ENCODE measurements around the gene KCNT1. TPM values are rescaled to one million over a fixed set of nuclear protein-coding genes. Genes with fewer than 3 reads are reported as not detected.

Gene KCNT1
- total RNA-seq, 1 donor from 2014 or later, result 2.7 TPM

DNA sequence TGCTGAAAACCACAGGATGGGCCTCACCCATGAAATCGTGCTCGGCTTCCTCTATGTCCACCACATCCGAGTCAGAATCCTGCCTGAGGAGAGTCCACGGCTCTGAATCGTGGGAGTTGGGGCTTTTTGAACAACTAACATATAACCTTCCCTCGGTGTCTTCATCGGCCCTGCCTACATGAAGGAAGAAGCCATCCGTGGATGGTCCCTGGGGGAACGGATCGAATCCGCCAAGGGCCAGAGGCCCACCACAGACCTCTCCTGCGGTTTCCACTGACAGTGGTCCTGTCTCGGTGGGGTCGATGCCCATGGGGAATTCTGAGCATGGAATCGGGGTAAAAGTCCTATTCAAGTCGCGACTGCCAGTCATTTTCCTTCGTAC, 120.4 kb downstream of the KCNT1 start:
- DNase-seq, result no peak

DNA sequence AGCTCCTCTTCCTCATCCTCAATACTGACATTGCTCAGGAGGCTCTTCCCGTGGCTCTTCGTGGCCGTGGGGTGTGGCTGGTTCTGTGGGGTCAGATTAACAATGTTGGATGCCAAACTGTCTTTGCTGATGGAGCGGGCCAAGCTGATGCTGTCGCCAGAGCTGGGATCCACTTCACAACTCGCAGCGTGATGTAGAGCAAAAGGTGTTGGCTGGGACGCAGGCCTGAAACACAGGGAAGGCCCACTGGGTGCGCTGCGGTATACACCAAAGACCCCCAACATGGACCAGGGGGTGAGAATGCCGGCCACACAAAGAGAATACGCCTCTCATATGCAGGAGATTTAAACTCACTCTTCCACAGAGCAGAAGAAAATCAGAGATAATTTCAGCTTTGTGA, 121.1 kb downstream of the KCNT1 start:
- no peak for DNase-seq

DNA sequence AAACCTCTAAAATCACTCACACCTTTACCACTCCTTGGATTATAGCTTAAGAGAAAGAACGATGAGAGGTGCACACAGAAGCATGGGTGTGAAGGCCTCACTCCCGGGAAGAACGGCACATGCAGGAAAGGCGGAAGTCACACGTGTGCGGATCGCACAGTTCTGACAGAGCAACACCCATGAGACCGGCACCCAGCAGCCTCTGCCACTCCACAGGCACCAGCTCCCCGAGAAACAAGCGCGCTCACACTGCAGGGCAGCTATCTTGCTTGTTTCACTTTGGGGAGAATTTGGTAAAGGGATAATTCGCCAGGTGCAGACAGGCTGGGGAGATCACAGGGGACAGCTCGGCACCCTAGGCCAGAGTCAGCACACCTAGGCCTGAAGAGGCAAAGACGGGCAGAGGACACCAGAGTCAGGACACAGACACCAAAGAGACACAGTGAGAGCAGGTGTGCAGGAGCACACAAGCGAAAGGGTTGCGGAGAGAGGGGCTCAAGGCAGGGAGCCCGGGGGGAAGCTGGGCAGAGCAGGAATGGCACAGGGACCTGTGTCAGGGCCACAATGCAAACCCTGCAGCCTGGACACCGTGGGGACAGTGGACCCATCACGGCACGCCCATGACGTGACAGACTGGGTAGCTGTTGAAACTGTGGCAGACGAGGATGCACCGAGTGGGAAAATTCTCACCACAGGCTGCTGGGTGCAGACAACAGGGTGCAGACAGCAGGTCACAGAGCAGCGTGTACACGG, 123.6 kb downstream of the KCNT1 start:
- DNase-seq, result no peak

DNA sequence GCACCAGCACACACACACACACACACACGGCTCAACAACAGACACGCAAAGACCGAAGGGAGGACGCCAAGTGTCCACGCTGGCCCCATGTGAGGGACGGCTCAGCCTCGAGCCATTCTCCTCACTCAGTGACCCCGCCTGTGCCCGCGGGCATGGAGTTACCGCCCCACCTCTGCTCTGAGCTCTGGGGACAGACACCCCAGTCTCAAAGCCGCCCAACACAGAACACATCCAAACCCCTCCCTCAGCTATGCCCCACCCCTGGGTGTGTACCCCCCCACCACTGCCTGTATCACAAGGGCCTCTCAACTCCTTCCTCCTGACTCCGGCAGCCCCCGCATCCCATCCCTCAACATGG, 124.2 kb downstream of the KCNT1 start:
- no peak for DNase-seq

DNA sequence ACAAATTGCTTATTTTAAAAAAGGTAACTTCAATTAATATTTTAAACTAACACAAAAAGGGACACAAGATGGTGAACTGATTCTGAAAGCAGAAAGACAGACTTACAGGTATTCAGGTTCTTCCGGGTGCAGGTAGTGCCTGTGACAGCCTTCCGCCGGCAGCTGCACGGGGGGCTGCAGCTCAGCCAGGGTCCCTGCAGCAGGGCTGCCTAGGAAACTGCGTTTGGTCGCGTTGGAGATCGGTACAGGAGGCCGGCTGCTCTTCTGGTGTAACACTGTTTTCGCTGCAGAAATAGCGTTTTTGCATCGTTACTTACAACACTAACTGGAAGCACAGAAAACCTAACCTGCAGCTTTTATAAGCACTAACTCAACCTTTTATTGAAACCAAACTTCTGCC, 125.3 kb downstream of the KCNT1 start:
- no peak for DNase-seq

DNA sequence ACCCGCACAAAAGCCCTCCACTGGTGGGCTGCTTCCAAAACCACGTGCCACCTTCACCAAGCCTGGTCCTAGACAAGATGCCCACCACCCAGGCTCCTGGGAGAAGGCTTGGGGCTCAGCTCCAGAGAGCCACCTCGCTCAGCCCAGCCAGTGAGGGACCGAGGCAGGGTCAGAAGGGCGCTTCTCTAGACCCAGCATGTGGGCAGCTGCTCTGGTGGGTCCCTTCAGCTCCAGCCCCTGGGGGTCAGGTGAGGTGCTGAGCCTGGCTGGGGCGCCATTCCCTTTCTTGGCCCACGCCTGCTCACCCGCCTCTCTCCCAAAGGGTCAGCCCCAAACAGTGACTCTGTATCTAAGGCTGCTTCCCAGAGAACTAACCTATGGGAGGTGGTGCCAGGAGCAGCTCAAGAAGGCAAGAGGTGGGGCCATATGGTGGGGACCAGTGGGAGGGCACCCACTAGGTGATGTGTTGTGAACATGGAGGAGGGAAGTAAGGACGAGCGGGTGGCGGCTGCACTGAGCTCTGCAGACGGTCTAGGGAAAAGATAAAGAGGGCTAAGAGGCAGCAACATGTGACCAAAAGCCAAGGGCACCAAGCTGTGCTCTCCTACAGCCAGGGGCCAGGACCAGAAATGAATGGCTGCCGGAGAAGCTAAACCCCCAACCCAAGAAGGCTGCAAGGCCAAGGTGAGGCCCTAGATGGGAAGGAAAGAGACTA, 126.0 kb downstream of the KCNT1 start:
- DNase-seq, result no peak

DNA sequence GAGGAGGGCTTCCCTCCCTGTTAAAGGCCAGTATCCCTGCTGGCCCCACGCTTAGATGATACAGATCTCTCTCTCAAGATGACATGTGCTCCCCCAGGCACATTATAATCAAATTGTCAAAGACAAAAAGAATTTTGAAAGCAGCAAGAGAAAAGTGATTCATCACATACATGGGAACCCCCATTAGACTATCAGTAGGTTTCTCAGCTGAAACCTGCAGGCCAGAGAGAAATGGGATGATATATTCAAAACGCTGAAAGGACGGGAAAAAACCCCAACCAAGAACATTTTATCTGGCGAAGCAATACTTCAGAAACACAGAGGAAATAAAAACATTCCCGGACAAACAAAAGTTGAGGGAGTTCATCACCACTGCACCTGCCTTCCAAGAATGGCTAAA, 126.7 kb downstream of the KCNT1 start:
- DNase-seq, result no peak

DNA sequence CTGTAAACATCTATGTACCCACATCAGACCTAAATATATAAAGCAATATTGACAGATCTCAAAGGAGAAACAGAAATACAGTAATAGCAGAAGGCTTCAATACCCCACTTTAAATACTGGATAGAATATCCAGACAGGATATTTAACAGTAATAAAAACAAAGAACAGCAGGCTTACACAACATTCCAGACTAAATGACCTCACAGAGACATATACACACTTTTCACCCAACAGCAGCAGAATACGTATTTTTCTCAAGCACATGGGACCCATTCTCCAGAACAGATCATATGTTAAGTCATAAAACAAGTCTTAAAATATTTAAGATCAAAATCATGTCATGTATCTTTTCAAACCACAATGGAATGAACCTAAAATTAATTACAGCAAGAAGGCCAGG, 128.5 kb downstream of the KCNT1 start:
- DNase-seq, result no peak

DNA sequence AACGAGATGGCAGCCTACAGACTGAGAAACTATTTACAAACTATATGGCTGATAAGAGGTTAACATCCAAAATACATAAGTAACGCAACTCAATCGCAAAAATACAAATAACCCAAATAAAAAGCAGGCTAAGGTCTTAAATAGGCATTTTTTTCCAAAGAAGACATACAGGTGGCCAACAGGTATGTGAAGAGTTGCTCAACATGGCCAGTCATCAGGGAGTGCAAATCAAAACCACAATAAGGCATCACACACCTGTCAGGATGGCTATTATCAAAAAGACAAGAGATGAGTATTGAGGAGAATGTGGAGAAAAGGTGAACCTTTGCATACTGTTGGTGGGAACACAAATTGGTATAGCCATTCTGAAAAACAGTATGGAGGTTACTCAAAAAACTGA, 131.9 kb downstream of the KCNT1 start:
- DNase-seq, result no peak

DNA sequence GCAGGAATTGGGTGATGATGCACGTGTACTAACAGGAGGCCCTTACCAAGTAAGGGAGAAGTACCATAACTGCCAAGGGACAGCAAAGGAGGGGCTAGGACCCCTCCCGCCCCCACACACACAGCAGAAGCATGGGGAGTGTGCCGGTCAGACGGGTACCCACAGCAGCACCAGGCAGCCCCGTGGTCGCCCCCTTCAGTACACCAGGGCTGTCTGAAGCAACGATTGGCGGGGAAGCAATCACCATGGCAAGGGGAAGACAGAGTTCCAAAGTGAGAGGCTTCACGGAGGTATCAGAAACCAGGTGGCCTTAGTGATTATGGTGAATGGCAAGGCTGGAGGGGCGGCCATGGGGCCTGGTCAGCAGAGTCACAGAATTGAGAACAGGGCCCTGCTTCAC, 133.1 kb downstream of the KCNT1 start:
- no peak for DNase-seq

DNA sequence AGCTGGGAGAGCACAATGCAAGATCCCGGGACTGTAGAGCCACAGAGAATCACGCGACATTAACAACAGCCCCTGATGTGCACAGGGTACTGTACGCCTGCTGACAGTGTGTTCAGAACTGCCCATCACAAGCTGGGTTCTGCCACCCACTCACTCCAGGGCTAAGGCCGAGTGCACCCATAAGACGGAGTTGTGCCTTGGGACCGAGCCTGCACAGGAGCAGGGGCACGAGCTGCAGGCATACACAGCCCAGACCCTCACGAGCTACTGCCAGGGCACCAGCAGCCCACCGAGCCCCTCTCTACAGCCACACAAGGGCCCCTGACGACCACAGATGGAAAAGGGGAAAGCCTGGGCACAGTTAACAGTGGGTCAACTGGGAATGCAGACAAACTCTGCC, 137.5 kb downstream of the KCNT1 start:
- DNase-seq, result no peak

DNA sequence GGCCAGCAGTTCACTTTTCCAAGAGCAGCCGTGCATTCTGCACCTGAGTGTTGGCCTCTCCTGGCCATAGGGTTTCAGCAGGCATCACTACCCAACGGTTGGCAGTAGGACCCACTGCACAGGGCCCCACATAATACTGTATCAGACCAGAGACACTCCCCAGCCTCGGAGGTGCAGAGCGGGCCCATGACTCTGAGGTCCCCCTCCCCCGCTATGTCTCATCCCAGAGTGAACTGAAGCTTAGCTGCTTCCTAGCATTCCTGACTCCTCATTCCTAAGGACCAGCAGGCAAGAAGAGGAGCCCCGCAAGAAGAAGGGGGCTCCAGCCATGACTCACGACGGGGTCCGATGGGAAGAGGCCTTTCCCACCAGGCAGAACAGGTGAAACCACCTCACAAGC, 138.1 kb downstream of the KCNT1 start:
- no peak for DNase-seq

DNA sequence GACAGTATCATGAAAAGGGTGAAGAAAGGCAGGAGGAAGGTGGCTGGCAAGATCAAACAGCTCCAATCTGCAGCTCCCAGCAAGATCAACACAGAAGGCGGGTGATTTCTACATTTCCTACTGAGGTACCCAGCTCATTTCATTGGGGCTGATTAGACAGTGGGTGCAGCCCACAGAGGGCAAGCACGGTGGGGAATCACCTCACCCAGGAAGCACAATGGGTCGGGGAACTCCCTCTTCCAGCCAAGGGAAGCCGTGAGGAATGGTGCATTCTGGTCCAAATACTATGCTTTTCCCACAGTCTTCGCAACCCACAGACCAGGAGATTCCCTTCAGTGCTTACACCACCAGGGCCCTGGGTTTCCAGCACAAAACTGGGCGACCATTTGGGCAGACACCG, 138.6 kb downstream of the KCNT1 start:
- no peak for DNase-seq

Other genes with a start within 250 kb of the KCNT1 start
- 38.5 TPM for gene PPP1R26, start 222.4 kb upstream of the KCNT1 start, total RNA-seq
- 9.7 TPM for gene MRPS2, start 201.5 kb upstream of the KCNT1 start, total RNA-seq
- not detected for gene LCN1, start 180.7 kb upstream of the KCNT1 start, total RNA-seq
- not detected for gene OBP2A, start 156.1 kb upstream of the KCNT1 start, total RNA-seq
- not detected for gene PAEP, start 140.4 kb upstream of the KCNT1 start, total RNA-seq
- not detected for gene GLT6D1, start 62.6 kb upstream of the KCNT1 start, total RNA-seq
- not detected for gene LCN9, start 38.9 kb upstream of the KCNT1 start, total RNA-seq
- gene SOHLH1, start 2.7 kb upstream of the KCNT1 start, total RNA-seq, result not detected
- gene CAMSAP1, start 205.4 kb downstream of the KCNT1 start, total RNA-seq, result 128 TPM